ENCODE measurements around the gene RELN. TPM values are rescaled to one million over a fixed set of nuclear protein-coding genes. Genes with fewer than 3 reads are reported as not detected.

RELN gene
- total RNA-seq, 1 experiment from 2014 or later, result 0.48 TPM

DNA sequence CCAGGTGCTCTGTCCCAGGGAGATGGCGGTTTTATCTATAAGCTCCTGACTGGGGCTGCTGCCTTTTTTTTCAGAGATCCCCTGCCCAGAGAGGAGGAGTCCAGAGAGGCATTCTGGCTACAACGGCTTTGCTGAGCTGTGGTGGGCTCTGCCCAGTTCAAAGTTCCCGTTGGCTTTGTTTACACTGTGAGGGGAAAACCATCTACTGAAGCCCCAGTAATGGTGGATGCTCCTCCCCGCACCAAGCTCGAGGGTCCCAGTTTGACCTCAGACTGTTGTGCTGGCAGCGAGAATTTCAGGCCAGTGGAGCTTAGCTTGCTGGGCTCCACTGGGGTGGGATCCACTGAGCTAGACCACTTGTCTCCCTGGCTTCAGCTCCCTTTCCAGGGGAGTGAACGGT, 527.1 kb downstream of the RELN start:
- Histone ChIP-seq H2AFZ (no peak overlapping the region), H3K9me2 (ENCODE audit: insufficient read depth) (no peaks in the 10 kb centered on the region), H3K79me2 (ENCODE audit: low read depth) (no peaks in the 10 kb centered on the region), H3F3A (ENCODE audit: insufficient read depth, low read depth) (no peaks in the 10 kb centered on the region), H3K4me2 (no peak overlapping the region), H3K4me3 (no peak overlapping the region), H4K20me1 (ENCODE audit: insufficient read depth) (no peaks in the 10 kb centered on the region), H3K4me1 (replicated peaks; ENCODE audit: insufficient read depth) (no peaks in the 10 kb centered on the region), H3K9me3 (ENCODE audit: insufficient read depth, low read depth) (no peaks in the 10 kb centered on the region), H3K27me3 (ENCODE audit: insufficient read depth, low read depth) (peaks cover 58% of the 10 kb centered on the region), H3K27ac (no peak overlapping the region), H3K36me3 (ENCODE audit: low read depth) (no peaks in the 10 kb centered on the region)
- ChIA-PET CTCF (no interaction called here), POLR2A (ENCODE audit: unreplicated experiment) (no interaction called here)
- no TSS peak for BruUV-seq (replicated peaks)
- no peak for TF ChIP-seq EZH2 (IDR thresholded peaks at IDR 0.05; ENCODE audit: low read depth)
- TF ChIP-seq, protein P1, sequence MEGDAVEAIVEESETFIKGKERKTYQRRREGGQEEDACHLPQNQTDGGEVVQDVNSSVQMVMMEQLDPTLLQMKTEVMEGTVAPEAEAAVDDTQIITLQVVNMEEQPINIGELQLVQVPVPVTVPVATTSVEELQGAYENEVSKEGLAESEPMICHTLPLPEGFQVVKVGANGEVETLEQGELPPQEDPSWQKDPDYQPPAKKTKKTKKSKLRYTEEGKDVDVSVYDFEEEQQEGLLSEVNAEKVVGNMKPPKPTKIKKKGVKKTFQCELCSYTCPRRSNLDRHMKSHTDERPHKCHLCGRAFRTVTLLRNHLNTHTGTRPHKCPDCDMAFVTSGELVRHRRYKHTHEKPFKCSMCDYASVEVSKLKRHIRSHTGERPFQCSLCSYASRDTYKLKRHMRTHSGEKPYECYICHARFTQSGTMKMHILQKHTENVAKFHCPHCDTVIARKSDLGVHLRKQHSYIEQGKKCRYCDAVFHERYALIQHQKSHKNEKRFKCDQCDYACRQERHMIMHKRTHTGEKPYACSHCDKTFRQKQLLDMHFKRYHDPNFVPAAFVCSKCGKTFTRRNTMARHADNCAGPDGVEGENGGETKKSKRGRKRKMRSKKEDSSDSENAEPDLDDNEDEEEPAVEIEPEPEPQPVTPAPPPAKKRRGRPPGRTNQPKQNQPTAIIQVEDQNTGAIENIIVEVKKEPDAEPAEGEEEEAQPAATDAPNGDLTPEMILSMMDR (conservative IDR thresholded peaks at IDR 0.05), result no peak
- DNase-seq, result no peak
- intact Hi-C loops (cut with micrococcal nuclease; ENCODE audit: unreplicated experiment), result no loop called here

DNA sequence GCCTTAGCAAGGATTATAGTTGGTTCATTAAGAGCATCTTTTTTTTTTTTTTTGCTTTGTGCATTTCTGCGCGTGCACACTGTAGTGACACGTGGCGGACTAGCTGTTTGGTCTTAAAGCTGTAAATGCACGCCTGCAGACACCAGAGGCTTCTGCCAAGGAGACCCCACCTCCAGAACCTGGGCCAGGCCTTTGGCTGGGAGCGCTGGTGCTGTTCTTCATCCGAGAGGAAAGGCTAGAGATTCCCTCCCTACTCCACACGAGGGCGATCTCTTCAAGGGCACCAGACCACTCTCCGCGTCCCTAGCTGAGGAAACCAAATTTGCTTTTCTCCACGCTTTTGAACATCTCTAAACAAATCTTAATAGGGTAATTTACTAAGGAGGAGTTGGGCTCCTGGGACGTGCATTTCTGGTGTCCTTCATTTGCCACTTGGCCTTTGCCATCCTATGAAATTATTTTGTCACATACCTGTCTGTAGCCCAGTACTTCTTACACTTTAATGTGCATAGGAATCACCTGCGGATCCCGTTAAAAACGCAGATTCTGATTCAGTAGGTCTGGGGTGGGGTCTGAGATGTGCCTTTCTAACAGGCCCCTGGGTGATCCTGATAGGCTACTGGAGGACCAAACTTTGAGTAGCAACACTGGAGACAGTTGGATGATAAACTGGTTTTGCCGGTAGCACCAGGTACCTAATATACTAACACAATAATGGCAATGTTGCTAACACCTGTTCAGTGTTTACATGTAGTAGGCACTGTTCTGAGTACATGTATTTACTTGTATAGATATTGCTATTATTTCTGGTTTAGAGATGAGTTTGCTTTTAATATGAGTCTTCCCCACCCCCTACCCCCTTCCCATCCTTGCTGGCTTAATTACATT, 542.1 kb downstream of the RELN start:
- Histone ChIP-seq H3K4me2 (0 out of 2 replicates have a peak overlapping the region, but pooled peaks have one; percentile 2), H3K4me3 (no peak overlapping the region), H3K79me2 (ENCODE audit: low read depth) (no peaks in the 10 kb centered on the region), H3K27me3 (ENCODE audit: insufficient read depth, low read depth) (peaks cover 61% of the 10 kb centered on the region), H3K9me3 (ENCODE audit: insufficient read depth, low read depth) (no peaks in the 10 kb centered on the region), H3K4me1 (replicated peaks; ENCODE audit: insufficient read depth) (no peaks in the 10 kb centered on the region), H3F3A (ENCODE audit: insufficient read depth, low read depth) (no peaks in the 10 kb centered on the region), H3K36me3 (ENCODE audit: low read depth) (no peaks in the 10 kb centered on the region), H4K20me1 (ENCODE audit: insufficient read depth) (no peaks in the 10 kb centered on the region), H2AFZ (no peak overlapping the region), H3K27ac (no peak overlapping the region), H3K9me2 (ENCODE audit: insufficient read depth) (no peaks in the 10 kb centered on the region)
- intact Hi-C loops (cut with micrococcal nuclease; ENCODE audit: unreplicated experiment), result loop anchor here (5.0 kb wide), 1 partner anchor 710 kb away; no protein-coding TSS in a partner anchor
- DNase-seq, result peak in 1 of 2 experiments; percentile 46
- no peak for TF ChIP-seq EZH2 (IDR thresholded peaks at IDR 0.05; ENCODE audit: low read depth)
- TF ChIP-seq, protein P1 (conservative IDR thresholded peaks at IDR 0.05), result peak; percentile 71
- BruUV-seq (replicated peaks), result no TSS peak
- ChIA-PET POLR2A (ENCODE audit: unreplicated experiment) (no interaction called here), CTCF (interaction anchor here (0.7 kb wide), 2 partner anchors 573 to 706 kb away, joined by 5 to 8 read pairs; no protein-coding TSS in a partner anchor)

DNA sequence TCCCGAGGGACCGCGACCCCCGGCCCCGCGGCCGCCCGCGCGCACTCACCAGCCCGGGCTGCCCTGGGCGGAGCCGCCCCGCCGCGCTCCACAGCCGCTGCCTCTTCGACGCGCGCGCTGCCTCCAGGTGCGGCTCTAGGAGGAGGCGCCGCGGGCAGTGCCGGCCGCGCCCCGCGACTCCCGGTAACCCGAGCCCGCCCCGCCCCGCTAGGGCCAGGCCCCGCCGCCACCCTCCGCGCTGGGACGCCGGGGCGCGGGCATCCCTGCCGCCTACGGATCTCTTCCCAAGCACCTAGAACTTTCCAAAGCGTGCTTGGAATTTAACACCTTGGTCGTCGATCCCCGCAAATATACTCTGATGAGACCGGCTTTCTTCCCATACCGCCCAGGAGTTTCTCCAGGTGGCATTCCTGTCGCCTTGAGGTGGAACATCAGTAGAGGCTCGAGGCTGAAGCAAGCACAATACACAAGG, 543.4 kb downstream of the RELN start, which contains the start of gene SLC26A5:
TSS of gene SLC26A5 (minus strand) at position 159 of the 472 bp plus-strand sequence. CDS start 24,693 bp downstream, outside the sequence.
- DNase-seq, result peak in 1 of 2 experiments; percentile 60
- H3K27me3 ChIP-seq (ENCODE audit: insufficient read depth, low read depth), result peaks cover 62% of the 10 kb centered on the region
- BruUV-seq (replicated peaks), result no TSS peak
- H3K9me3 ChIP-seq (ENCODE audit: insufficient read depth, low read depth), result no peaks in the 10 kb centered on the region
- no peaks in the 10 kb centered on the region for H3K4me1 ChIP-seq (replicated peaks; ENCODE audit: insufficient read depth)
- no peaks in the 10 kb centered on the region for H3K36me3 ChIP-seq (ENCODE audit: low read depth)
- no peaks in the 10 kb centered on the region for H3K79me2 ChIP-seq (ENCODE audit: low read depth)
- intact Hi-C loops (cut with micrococcal nuclease; ENCODE audit: unreplicated experiment), result loop anchor here (5.0 kb wide), 1 partner anchor 711 kb away; no protein-coding TSS in a partner anchor
- POLR2A ChIA-PET (ENCODE audit: unreplicated experiment), result no interaction called here
- no peak within 1 kb of the TSS for H3K27ac ChIP-seq
- no peak for TF ChIP-seq EZH2 (IDR thresholded peaks at IDR 0.05; ENCODE audit: low read depth)
- TF ChIP-seq, protein P1 (conservative IDR thresholded peaks at IDR 0.05), result no peak
- no peak within 1 kb of the TSS for H3K4me3 ChIP-seq
- CTCF ChIA-PET, result interaction anchor here (0.7 kb wide), 1 partner anchor 707 kb away, joined by 8 read pairs; no protein-coding TSS in a partner anchor
- H3K4me2 ChIP-seq, result no peak within 1 kb of the TSS
- H2AFZ ChIP-seq, result no peak within 1 kb of the TSS
- no peaks in the 10 kb centered on the region for H3F3A ChIP-seq (ENCODE audit: insufficient read depth, low read depth)
- no peaks in the 10 kb centered on the region for H4K20me1 ChIP-seq (ENCODE audit: insufficient read depth)
- no peaks in the 10 kb centered on the region for H3K9me2 ChIP-seq (ENCODE audit: insufficient read depth)
